GM21737 (cell line): Measurements from ENCODE around the gene TSHZ3.

Experiments
- ATAC-seq: cut with Tn5 transposase; IDR thresholded peaks from one replicate; pipeline ENCODE4 v1.9.1; 2021; ENCODE audit warnings: mild to moderate bottlenecking, moderate library complexity; ENCODE audit not compliant: unreplicated experiment

Gene TSHZ3

DNA sequence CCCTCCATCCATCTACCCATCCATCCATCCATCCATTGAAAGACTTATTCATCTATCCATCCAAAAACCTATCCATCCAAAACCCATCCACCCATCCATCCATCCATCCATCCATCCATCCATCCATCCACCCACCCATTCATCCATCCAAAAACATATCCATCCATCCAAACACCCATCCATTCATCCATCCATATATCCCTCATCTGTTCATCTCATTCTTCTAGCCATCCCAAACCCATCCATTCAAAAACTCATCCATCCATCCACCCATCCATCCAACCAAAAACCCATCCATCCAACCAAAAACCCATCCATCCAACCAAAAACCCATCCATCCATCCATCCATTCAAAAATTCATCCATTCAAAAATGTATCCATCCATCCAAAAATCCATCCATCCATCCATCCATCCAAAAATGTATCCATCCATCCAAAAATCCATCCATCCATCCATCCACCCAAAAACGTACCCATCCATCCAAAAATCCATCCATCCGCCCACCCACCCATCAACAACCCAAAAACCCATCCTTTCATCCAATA is 56.5 kb downstream of the TSHZ3 start:
- no peak for ATAC-seq

DNA sequence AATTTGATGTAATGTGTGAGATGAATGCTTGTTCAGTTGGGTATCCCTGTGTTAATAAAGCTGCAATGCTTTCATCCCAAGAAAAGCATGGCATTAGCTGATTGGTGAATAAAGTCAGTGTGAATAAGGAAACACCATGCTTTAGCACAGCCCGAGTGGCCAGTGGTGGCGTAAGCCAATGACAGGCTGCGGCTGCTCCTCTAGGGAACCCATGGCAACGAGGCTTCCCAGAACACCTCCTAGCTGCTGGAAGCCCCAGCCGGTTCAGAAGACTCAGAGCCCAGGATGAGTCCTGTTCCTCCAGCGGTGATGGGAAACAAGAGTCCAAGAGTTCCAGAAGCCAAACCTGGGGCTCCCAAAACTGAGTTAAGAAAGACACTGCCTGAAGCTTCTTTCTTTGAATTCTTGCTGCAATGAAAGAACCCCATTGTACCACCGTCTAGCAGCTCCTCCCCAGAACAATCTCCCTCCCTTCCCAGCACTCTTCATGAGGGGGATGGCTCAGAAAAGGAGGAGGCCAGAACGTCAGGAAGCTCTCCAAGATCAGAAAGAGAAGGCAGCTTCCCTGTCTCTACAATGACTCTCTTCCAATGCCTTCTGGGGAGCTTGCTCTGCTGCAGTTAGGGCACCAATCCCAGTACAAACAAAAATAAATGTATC is 58.2 kb downstream of the TSHZ3 start:
- no peak for ATAC-seq

GRCh38 chr19:31289976-31290375 is 59.3 kb downstream of the TSHZ3 start:
- ATAC-seq: no peak

- no peak for ATAC-seq
Observed at GRCh38 chr19:31289381-31289880, 59.8 kb downstream of the TSHZ3 start.

GRCh38 chr19:31286491-31286890 is 62.7 kb downstream of the TSHZ3 start:
- no peak for ATAC-seq

- ATAC-seq: no peak
Observed at GRCh38 chr19:31285744-31286143, 63.5 kb downstream of the TSHZ3 start.

GRCh38 chr19:31284621-31285020 is 64.6 kb downstream of the TSHZ3 start:
- ATAC-seq: no peak

GRCh38 chr19:31283701-31284100 is 65.5 kb downstream of the TSHZ3 start:
- no peak for ATAC-seq

DNA sequence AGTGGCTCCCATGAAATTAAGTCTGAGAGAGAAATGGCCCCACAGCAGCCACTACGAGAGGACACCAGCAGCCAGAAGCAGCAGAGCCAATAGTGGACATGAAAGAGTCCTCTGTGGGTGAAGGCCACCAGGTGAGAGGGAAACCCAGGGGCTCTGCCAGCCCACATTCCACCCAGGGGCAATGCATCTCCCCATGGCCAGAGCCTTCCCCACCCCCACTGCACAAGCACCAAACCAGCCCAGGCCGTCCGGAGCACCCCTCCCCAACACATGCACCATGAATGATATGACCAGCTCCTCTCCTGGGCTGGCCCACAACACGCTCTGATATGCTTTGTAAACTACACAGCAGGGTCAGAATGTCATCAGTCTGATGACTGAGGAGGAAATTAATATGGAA is 66.9 kb downstream of the TSHZ3 start:
- no peak for ATAC-seq

- ATAC-seq: no peak
Observed at GRCh38 chr19:31280287-31281006, 68.8 kb downstream of the TSHZ3 start.

GRCh38 chr19:31279436-31279765 is 69.8 kb downstream of the TSHZ3 start:
- ATAC-seq: no peak

DNA sequence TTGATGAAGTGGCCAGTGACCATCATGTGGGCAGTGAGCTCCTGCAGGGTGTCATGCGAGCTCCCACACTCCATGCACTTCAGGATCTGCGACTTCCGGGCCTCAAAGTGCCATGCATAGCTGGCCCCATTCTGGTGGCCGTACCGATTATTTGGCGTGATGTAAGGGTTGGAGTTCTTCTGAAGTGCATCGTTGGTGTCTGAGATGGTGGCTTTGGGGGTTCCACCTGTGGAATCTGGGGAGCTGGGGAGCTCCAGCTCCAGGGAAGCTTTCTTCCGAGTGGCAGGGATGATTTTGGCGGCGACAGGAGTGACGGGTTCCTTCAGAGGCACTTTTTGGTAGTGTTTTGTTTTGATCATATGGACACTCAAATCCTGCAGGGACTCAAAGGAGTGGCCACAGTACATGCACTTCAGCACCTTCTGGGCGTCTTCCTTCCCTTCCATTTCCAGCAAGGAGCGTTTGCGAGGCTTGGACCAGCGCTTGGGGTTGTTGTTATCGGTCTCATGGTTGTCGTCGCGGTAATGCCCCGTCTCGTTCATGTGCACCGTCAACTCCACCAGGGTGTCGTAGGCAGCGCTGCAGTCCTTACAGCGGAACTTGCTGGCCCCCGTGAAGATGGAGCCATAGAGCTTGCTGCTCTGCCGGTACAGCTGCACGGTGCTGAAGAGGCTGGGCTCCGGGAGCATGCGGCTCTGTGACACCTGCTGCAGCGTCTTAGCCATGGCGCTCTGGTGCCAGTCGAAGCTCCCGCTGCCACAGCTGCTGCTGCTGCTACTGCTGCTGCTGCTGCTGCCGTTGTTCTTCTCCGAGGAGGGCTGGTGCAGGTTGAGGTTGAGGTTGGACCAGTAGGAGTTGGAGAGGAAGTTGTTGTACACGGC is 70.4 kb downstream of the TSHZ3 start:
- ATAC-seq: no peak

GRCh38 chr19:31277516-31277915 is 71.7 kb downstream of the TSHZ3 start:
- no peak for ATAC-seq

DNA sequence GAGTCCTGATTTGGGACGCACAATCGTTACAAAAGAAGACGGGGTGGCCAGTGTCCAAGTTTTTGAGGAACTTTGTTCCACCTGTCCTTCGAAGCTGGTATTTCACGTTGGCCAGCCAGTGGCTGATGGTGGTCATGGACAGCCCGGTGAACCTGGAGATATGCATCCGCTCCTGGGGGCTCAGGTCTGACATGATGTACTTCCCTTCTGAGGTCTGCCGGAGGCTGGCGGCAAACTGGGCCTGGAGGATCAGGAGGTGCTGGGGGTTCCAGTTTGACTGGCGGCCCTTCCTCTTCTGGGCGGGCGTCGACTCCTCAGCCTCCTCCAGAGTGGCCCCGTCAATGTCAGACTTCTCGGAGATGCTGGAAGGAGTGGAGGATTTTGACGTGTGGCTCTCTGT is 72.4 kb downstream of the TSHZ3 start:
- no peak for ATAC-seq

GRCh38 chr19:31275068-31275334 is 74.2 kb downstream of the TSHZ3 start:
- ATAC-seq: no peak

DNA sequence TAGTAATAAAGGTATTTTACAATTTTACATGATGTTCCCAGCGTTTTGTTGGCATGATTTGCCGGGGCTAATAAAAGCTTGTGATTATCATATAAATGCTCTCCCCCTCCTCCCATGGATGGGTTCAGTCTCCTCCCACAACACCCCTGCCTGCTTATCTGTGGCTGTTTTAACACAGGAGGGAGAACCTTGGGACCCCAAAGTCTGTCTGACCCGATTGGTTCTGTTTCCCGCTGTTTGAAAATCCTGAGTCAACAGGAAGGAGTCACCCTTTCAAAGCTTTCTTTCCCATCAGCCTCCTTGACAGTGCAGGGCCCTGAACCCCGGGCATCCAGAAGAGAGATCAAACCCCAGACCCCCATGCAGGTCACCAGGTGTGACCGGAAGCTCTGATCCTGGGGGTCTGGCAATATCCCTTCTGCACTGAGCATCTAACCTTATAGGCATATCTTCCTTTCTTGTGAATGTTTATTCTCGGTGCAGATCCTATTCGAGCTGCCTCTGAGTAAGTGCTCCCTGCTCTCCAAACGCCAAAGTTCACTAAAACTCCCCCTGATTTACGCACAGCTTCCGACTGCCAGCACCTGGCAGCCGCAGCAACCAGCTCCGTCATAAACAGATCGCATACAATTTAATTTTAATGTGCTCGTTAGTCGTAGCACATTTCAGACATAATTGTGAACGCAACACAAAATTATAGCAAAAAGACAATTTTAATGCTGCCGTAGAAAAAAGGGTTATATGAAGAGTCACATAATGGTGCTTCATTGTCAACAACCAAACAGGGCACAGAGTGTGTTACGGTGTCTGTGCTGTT is 74.8 kb downstream of the TSHZ3 start:
- ATAC-seq: no peak

DNA sequence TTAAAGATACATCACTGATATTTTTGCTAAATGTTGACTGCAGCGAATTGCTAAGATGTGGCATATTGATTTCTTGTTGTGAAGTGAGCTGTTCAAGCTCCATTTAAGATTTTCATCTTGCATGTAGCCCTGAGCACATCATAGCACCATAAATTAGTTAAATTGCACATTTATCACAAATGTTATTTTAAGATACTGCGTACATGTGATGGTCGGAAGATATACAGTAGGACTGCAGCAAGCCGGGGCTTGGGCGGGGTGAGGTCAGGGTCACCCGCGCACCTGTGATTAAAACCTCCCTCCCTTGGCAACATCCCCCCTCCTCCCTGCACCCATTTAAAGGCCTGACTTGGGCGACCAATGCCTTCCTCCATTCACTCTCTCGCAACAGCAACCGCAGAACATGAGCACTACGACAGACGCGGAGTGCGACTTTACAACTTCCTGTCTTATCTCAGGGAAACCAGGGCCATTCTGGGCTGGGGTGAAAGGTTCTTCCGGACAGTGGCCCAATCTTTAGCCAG is 76.6 kb downstream of the TSHZ3 start:
- ATAC-seq: no peak

DNA sequence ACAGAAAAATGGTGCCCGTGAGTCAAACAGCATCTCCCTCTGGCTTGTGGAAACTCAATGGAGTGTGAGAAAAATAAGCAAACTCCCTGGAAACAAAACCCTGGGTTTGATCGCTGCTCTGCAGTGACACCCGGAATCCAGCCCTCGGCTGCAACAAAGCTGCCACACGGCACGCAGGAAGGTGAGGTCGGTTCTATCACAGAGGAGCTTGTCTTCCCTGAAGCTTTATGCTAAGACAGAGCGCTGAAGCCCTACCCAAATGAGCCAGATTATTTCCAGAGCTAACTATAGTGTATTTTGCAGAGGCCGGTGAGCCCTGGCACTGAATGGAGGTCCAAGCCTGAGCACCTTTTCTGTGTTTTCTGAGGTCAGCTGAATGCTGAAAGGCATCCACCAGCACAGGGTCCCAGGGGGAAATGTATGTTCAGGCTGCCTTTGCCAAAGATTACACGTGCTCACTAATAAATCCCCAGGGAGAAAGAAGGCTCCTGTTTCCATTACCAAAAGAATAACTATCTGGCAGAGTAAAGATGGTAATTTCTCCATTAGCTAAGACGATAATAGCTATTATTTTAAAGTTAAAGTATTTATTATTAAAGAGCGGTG is 77.8 kb downstream of the TSHZ3 start:
- ATAC-seq: no peak

DNA sequence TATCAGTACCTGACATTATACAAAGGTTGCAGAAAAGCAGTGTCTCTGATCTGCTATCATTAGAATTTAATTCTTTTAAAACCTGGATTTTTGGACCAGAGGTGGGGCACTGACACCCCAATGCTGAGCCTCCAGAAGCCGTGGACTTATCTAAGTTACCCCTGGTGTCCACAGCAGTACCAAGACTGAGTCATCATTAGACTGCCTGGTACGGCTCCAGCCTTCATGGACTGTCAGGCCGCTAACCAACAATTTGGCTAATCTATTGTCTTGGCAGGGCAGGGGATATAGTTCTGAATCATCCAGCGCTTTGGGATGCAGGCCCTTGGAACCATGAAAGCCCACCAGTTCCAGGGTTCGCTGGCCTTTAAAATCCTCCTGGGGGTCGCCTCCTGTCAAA is 78.3 kb downstream of the TSHZ3 start:
- ATAC-seq: no peak

DNA sequence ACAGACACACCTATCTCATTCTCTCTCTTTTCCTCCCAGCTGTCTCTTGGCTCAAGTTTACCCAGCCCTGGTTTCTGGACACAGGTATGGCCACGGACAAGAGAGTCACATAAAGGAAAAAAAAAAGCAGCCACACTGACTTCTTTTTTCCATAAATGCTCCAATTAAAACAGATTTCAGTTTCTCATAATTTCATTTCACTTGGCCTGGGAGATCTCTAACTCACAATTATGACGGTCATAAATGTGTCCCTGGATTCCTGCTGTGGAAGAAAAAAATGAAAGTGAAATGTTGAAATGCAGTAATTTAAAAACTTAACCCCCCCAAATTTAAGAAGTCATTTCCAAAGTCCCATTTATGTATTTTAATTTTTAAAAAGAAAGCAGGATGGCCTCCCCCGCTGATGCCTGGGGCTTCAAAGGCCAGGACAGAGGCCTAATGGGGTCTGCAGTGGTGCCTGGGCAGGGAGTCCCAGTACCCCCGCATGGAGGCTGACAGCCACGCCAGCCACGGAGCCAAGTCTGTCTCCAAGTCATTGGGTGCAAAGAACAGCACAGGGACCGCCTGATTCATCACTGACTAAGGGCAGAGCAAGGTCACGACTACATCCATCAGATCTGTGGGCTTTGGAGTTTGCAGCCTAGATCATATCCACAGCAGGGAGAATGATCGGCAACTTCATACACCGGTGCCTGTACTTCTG is 79.7 kb downstream of the TSHZ3 start:
- no peak for ATAC-seq
